HepG2 (cell line): Measurements from ENCODE around the gene GK. TPM values are rescaled to one million over a fixed set of nuclear protein-coding genes. Genes with fewer than 3 reads are reported as not detected.
A peak's percentile ranks its signal among the peaks of the same experiment; 100 is the strongest.

Source experiments
- ATAD3A ChIP-seq: sonication (generic); formaldehyde crosslinking; IDR thresholded peaks from 2 replicates; pipeline ENCODE4 v1.4.0; 2020; ENCODE audit warnings: missing genetic modification reagents
- ATM ChIP-seq: fragments of 450-650 bp; IDR thresholded peaks from 2 replicates; pipeline ENCODE4 v1.7.1; 2017; ENCODE audit warnings: mild to moderate bottlenecking, borderline replicate concordance
- HCFC1 ChIP-seq: fragments of 150-350 bp; IDR thresholded peaks from 2 replicates; pipeline ENCODE4 v1.6.1; 2014; ENCODE audit warnings: low read depth, low read length
- KLF15 ChIP-seq: sonication (generic); formaldehyde crosslinking; IDR thresholded peaks from 2 replicates; pipeline ENCODE4 v1.8.1; 2023; ENCODE audit warnings: borderline replicate concordance, mild to moderate bottlenecking, inconsistent platforms, missing genetic modification reagents, mixed read lengths
- MTF2 ChIP-seq: sonication (generic); formaldehyde crosslinking; IDR thresholded peaks from 2 replicates; pipeline ENCODE4 v1.5.0; 2020; ENCODE audit warnings: missing genetic modification reagents, borderline replicate concordance
- RFX3 ChIP-seq: IDR thresholded peaks from 2 replicates; pipeline ENCODE4 v1.6.1; 2016; ENCODE audit warnings: missing biosample characterization, missing genetic modification reagents
- SOX5 ChIP-seq: IDR thresholded peaks from 2 replicates; pipeline ENCODE4 v1.6.1; 2016; ENCODE audit warnings: borderline replicate concordance
- SOX6 ChIP-seq, 2 experiments: fragments of 450-650 bp in 1 of 2; sonication (generic) in 1 of 2; formaldehyde crosslinking in 1 of 2; IDR thresholded peaks; 2 replicates each; pipeline versions ENCODE4 v1.4.0 to v1.6.1; 2017 to 2020; ENCODE audit warnings: antibody characterized with exemption in 1 of 2, mild to moderate bottlenecking in 1 of 2, missing genetic modification reagents in 1 of 2
- TCF7 ChIP-seq: sonication (generic); IDR thresholded peaks from 2 replicates; pipeline ENCODE4 v1.6.1; 2016; ENCODE audit warnings: antibody characterized with exemption, low read depth
- TEAD3 ChIP-seq: optimal IDR thresholded peaks from 2 replicates; pipeline ENCODE3; 2016; ENCODE audit warnings: borderline replicate concordance
- ZBTB3 ChIP-seq: sonication (generic); formaldehyde crosslinking; IDR thresholded peaks from 2 replicates; pipeline ENCODE4 v1.4.0; 2020; ENCODE audit warnings: low read depth, mild to moderate bottlenecking, moderate library complexity, missing genetic modification reagents, borderline replicate concordance
- ZFP36L1 ChIP-seq: sonication (generic); formaldehyde crosslinking; IDR thresholded peaks from 2 replicates; pipeline ENCODE4 v1.8.0; 2022; ENCODE audit warnings: mild to moderate bottlenecking, missing genetic modification reagents, moderate library complexity
- ZNF235 ChIP-seq: sonication (generic); formaldehyde crosslinking; IDR thresholded peaks from 2 replicates; pipeline ENCODE4 v1.8.1; 2023; ENCODE audit warnings: mild to moderate bottlenecking, missing genetic modification reagents, borderline replicate concordance
- ZNF598 ChIP-seq: sonication (generic); formaldehyde crosslinking; IDR thresholded peaks from 2 replicates; pipeline ENCODE4 v1.5.1; 2020; ENCODE audit warnings: mild to moderate bottlenecking, missing genetic modification reagents, borderline replicate concordance
- polyA plus RNA-seq, 8 experiments: library from polyadenylated mRNA; depleted of rRNA in 3 of 8; stranded (reverse) in 7 of 8; unstranded in 1 of 8; fragments of >200 nt; fragmentation: Illumina TruSeq in 4 of 8; extraction: Trizol in 4 of 8; gene quantifications; 2 replicates each; pipeline versions ENCODE4 v1.2.1 to v1.2.3, GENCODE V29; 2011 to 2016; ENCODE audit warnings: low read depth in 4 of 8, missing spikeins in 1 of 8, mixed read lengths in 1 of 8; ENCODE audit not compliant: insufficient read depth in 1 of 8
- total RNA-seq, 5 experiments: library from RNA; depleted of rRNA; stranded (reverse); fragments of >200 nt; fragmentation: Illumina TruSeq; extraction: Trizol; gene quantifications; 2 replicates each; pipeline ENCODE4 v1.2.3, GENCODE V29; 2016; ENCODE audit warnings: low read depth in 1 of 5
- TF ChIP-seq, protein P1 (sequence below): sonication (generic); formaldehyde crosslinking; IDR thresholded peaks from 2 replicates; pipeline ENCODE4 v1.9.0; 2021; ENCODE audit warnings: mild to moderate bottlenecking, missing genetic modification reagents
- TF ChIP-seq, protein P2 (sequence below): sonication (generic); formaldehyde crosslinking; IDR thresholded peaks from 2 replicates; pipeline ENCODE4 v1.4.0; 2020; ENCODE audit warnings: missing genetic modification reagents
- TF ChIP-seq, protein P3 (sequence below): fragments of 450-650 bp; IDR thresholded peaks from 2 replicates; pipeline ENCODE4 v1.6.1; 2016
- TF ChIP-seq, protein P4 (sequence below): sonication (generic); formaldehyde crosslinking; IDR thresholded peaks from 2 replicates; pipeline ENCODE4 v1.5.0; 2020; ENCODE audit warnings: mild to moderate bottlenecking, missing genetic modification reagents

Gene GK
- total and polyA plus RNA-seq, 2 of the 13 experiments (the other 11 are each of a cell fraction or from before 2014, with no cell fraction given) = 64.2 to 265 TPM

DNA sequence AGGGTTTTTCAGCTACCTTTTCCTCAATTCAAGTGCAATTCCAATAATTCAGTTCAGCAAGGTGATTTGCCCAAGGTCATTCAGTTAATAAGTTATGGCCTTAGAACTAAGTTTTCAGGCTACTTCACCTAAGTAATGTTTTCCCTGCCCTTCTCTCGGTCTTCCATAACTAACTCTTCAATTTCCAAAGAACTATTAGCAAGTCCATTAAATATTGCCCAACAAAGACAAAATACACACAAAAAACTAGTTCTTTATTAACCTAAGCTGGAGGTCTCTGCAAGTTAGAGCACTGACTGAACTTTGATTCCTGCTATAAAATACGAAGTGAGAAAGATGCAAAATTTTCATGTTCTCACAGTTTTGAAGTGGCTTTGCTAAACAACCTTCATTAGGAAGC is 26.8 kb upstream of the GK start (continued):
- TF ChIP-seq, protein P1, sequence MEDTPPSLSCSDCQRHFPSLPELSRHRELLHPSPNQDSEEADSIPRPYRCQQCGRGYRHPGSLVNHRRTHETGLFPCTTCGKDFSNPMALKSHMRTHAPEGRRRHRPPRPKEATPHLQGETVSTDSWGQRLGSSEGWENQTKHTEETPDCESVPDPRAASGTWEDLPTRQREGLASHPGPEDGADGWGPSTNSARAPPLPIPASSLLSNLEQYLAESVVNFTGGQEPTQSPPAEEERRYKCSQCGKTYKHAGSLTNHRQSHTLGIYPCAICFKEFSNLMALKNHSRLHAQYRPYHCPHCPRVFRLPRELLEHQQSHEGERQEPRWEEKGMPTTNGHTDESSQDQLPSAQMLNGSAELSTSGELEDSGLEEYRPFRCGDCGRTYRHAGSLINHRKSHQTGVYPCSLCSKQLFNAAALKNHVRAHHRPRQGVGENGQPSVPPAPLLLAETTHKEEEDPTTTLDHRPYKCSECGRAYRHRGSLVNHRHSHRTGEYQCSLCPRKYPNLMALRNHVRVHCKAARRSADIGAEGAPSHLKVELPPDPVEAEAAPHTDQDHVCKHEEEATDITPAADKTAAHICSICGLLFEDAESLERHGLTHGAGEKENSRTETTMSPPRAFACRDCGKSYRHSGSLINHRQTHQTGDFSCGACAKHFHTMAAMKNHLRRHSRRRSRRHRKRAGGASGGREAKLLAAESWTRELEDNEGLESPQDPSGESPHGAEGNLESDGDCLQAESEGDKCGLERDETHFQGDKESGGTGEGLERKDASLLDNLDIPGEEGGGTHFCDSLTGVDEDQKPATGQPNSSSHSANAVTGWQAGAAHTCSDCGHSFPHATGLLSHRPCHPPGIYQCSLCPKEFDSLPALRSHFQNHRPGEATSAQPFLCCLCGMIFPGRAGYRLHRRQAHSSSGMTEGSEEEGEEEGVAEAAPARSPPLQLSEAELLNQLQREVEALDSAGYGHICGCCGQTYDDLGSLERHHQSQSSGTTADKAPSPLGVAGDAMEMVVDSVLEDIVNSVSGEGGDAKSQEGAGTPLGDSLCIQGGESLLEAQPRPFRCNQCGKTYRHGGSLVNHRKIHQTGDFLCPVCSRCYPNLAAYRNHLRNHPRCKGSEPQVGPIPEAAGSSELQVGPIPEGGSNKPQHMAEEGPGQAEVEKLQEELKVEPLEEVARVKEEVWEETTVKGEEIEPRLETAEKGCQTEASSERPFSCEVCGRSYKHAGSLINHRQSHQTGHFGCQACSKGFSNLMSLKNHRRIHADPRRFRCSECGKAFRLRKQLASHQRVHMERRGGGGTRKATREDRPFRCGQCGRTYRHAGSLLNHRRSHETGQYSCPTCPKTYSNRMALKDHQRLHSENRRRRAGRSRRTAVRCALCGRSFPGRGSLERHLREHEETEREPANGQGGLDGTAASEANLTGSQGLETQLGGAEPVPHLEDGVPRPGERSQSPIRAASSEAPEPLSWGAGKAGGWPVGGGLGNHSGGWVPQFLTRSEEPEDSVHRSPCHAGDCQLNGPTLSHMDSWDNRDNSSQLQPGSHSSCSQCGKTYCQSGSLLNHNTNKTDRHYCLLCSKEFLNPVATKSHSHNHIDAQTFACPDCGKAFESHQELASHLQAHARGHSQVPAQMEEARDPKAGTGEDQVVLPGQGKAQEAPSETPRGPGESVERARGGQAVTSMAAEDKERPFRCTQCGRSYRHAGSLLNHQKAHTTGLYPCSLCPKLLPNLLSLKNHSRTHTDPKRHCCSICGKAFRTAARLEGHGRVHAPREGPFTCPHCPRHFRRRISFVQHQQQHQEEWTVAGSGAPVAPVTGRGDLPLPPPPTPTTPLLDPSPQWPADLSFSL (CRISPR knock-in tag) = no peak
- TF ChIP-seq ZFP36L1 (CRISPR knock-in tag) (no peak), SOX5 (CRISPR knock-in tag) (peak; percentile 35; the same call in 1 of the 2 replicates), RFX3 (CRISPR knock-in tag) (no peak), HCFC1 (no peak), ZNF235 (CRISPR knock-in tag) (no peak), SOX6 (IDR thresholded peaks at IDR 0.05) (no peak), SOX6 (CRISPR knock-in tag; IDR thresholded peaks at IDR 0.05) (peak; percentile 51; the same call in 1 of the 2 replicates), MTF2 (CRISPR knock-in tag) (no peak), TEAD3 (CRISPR knock-in tag) (no peak), TCF7 (no peak), KLF15 (CRISPR knock-in tag) (no peak), ATM (no peak), ATAD3A (CRISPR knock-in tag) (no peak), ZNF598 (CRISPR knock-in tag) (no peak), ZBTB3 (CRISPR knock-in tag) (no peak)
- TF ChIP-seq, protein P2, sequence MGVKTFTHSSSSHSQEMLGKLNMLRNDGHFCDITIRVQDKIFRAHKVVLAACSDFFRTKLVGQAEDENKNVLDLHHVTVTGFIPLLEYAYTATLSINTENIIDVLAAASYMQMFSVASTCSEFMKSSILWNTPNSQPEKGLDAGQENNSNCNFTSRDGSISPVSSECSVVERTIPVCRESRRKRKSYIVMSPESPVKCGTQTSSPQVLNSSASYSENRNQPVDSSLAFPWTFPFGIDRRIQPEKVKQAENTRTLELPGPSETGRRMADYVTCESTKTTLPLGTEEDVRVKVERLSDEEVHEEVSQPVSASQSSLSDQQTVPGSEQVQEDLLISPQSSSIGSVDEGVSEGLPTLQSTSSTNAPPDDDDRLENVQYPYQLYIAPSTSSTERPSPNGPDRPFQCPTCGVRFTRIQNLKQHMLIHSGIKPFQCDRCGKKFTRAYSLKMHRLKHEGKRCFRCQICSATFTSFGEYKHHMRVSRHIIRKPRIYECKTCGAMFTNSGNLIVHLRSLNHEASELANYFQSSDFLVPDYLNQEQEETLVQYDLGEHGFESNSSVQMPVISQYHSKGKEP (CRISPR knock-in tag) = no peak
- TF ChIP-seq, protein P3, sequence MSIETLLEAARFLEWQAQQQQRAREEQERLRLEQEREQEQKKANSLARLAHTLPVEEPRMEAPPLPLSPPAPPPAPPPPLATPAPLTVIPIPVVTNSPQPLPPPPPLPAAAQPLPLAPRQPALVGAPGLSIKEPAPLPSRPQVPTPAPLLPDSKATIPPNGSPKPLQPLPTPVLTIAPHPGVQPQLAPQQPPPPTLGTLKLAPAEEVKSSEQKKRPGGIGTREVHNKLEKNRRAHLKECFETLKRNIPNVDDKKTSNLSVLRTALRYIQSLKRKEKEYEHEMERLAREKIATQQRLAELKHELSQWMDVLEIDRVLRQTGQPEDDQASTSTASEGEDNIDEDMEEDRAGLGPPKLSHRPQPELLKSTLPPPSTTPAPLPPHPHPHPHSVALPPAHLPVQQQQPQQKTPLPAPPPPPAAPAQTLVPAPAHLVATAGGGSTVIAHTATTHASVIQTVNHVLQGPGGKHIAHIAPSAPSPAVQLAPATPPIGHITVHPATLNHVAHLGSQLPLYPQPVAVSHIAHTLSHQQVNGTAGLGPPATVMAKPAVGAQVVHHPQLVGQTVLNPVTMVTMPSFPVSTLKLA = no peak
- TF ChIP-seq, protein P4, sequence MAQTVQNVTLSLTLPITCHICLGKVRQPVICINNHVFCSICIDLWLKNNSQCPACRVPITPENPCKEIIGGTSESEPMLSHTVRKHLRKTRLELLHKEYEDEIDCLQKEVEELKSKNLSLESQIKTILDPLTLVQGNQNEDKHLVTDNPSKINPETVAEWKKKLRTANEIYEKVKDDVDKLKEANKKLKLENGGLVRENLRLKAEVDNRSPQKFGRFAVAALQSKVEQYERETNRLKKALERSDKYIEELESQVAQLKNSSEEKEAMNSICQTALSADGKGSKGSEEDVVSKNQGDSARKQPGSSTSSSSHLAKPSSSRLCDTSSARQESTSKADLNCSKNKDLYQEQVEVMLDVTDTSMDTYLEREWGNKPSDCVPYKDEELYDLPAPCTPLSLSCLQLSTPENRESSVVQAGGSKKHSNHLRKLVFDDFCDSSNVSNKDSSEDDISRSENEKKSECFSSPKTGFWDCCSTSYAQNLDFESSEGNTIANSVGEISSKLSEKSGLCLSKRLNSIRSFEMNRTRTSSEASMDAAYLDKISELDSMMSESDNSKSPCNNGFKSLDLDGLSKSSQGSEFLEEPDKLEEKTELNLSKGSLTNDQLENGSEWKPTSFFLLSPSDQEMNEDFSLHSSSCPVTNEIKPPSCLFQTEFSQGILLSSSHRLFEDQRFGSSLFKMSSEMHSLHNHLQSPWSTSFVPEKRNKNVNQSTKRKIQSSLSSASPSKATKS (CRISPR knock-in tag) = no peak
